Colonic mucosa (tissue), 4 donors: ENCODE measurements around the gene RAN. TPM values are rescaled to one million over a fixed set of nuclear protein-coding genes. Genes with fewer than 3 reads are reported as not detected.

Source experiments
- DNase-seq: peaks from one replicate; pipeline ENCODE4 v3.0.0-alpha.2; 2020
- H3K27ac ChIP-seq: fragments of 200-600 bp; one replicate; pipeline ENCODE4 v1.8.0; 2021
- H3K27me3 ChIP-seq: fragments of 200-600 bp; one replicate; pipeline ENCODE4 v1.8.0; 2021
- H3K36me3 ChIP-seq: fragments of 200-600 bp; one replicate; pipeline ENCODE4 v1.8.0; 2021
- H3K4me1 ChIP-seq: fragments of 200-600 bp; one replicate; pipeline ENCODE4 v1.8.0; 2021; ENCODE audit warnings: mild to moderate bottlenecking
- H3K4me3 ChIP-seq: fragments of 200-600 bp; one replicate; pipeline ENCODE4 v1.8.0; 2021
- H3K9ac ChIP-seq, 2 donors: one replicate each; pipeline ENCODE4 v1.7.0; 2013; ENCODE audit warnings: control low read depth in 2 of 2, low read depth in 2 of 2, low read length in 2 of 2
- H3K9me3 ChIP-seq: fragments of 200-600 bp; one replicate; pipeline ENCODE4 v1.8.0; 2021
- CTCF ChIP-seq: fragments of 200-600 bp; IDR thresholded peaks from one replicate; pipeline ENCODE4 v1.8.0; 2022; ENCODE audit warnings: antibody characterized with exemption, mild to moderate bottlenecking
- intact Hi-C: fragments of 100-400 bp; cut with DNase I; formaldehyde crosslinking; loops from one replicate; pipeline ENCODE4 v1.14.1; 2022
- total RNA-seq, 2 donors: library from RNA; stranded (reverse); fragmentation: NEBNext Ultra II Directional in 1 of 2; extraction: Animal tissue kit (Norgen Biotek cat#: 25700) in 1 of 2; gene quantifications; one replicate each; pipeline ENCODE4 v1.2.1, GENCODE V29; 2021
- donor health status: healthy.
- donor health status: DM: no; HTN: no; CAD: no.
- donor health status: DM: no; HTN: no; CAD: no.

Gene RAN
- total RNA-seq, 2 donors from 2014 or later, result 374 to 847 TPM

DNA sequence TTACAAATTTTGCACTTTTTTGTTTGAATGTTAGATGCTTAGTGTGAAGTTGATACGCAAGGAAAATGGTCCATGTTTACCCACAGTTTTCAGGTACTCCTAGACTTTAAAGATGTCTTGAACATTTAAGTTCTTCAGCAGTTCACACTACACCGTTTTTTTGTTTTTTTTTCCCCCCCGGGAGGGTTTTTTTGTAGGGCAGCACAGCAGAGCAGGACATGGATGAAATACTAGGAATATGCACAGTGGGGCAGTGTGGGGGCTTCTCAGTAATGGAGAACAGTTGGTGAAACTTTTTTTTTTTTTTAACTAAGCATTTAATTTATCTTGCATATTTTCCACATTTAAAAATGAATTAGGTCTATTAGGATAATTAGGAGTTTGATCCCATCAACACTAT, 4.9 kb downstream of the RAN start:
- Histone ChIP-seq H3K9ac (no peak overlapping the region), H3K4me3 (no peak overlapping the region), H3K27me3 (no peaks in the 10 kb centered on the region), H3K9me3 (no peaks in the 10 kb centered on the region), H3K4me1 (peaks cover 3% of the 10 kb centered on the region), H3K27ac (no peak overlapping the region), H3K36me3 (peaks cover 23% of the 10 kb centered on the region)
- TF ChIP-seq CTCF, result no peak
- DNase-seq, result no peak
- intact Hi-C loops, result no loop called here

DNA sequence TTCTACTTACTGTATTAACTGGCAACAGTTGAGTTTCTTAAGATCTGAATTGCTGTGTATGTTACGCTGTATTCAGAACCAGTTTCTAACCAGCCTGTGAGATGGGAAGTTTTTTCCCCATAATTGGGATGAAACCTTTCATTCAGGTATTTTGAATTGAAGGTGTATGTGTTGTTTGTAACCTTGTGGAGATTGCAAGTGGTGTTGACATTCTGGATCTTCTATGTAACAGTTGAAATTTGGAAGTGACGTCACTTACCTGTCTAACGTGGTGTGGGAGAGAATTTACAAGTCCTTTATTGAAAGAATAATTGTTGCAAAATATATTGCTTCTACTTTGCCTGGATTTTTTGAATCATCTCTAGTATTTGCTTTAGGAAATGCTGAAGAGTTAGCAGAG, 5.5 kb downstream of the RAN start:
- no peaks in the 10 kb centered on the region for H3K9me3 ChIP-seq
- peaks cover 23% of the 10 kb centered on the region for H3K36me3 ChIP-seq
- H3K9ac ChIP-seq, result no peak overlapping the region
- no peak for TF ChIP-seq CTCF
- no peak for DNase-seq
- intact Hi-C loops, result no loop called here
- no peak overlapping the region for H3K27ac ChIP-seq
- H3K4me1 ChIP-seq, result peaks cover 3% of the 10 kb centered on the region
- no peaks in the 10 kb centered on the region for H3K27me3 ChIP-seq
- no peak overlapping the region for H3K4me3 ChIP-seq

- H3K9me3 ChIP-seq, result no peaks in the 10 kb centered on the region
- no peak for TF ChIP-seq CTCF
- intact Hi-C loops, result no loop called here
- H3K4me1 ChIP-seq, result peaks cover 3% of the 10 kb centered on the region
- H3K36me3 ChIP-seq, result peaks cover 23% of the 10 kb centered on the region
- H3K27ac ChIP-seq, result no peak overlapping the region
- H3K27me3 ChIP-seq, result no peaks in the 10 kb centered on the region
- no peak overlapping the region for H3K4me3 ChIP-seq
- DNase-seq, result no peak
- H3K9ac ChIP-seq, result no peak overlapping the region
Observed at GRCh38 chr12:130878193-130879185, 6.6 kb downstream of the RAN start.

- no peaks in the 10 kb centered on the region for H3K4me1 ChIP-seq
- DNase-seq, result no peak
- no peak overlapping the region for H3K27ac ChIP-seq
- no peaks in the 10 kb centered on the region for H3K9me3 ChIP-seq
- no peak overlapping the region for H3K4me3 ChIP-seq
- H3K27me3 ChIP-seq, result no peaks in the 10 kb centered on the region
- no peak for TF ChIP-seq CTCF
- peaks cover 22% of the 10 kb centered on the region for H3K36me3 ChIP-seq
- no peak overlapping the region for H3K9ac ChIP-seq
- intact Hi-C loops, result no loop called here
Observed at GRCh38 chr12:130879212-130879686, 7.4 kb downstream of the RAN start.

GRCh38 chr12:130879781-130880389, 8.0 kb downstream of the RAN start:
- Histone ChIP-seq H3K27ac (no peak overlapping the region), H3K27me3 (no peaks in the 10 kb centered on the region), H3K36me3 (peaks cover 15% of the 10 kb centered on the region), H3K9me3 (no peaks in the 10 kb centered on the region), H3K4me1 (no peaks in the 10 kb centered on the region), H3K4me3 (no peak overlapping the region), H3K9ac (peak overlapping the region in 1 of 2 donors; percentile 26)
- no peak for DNase-seq
- intact Hi-C loops, result no loop called here
- no peak for TF ChIP-seq CTCF
